ENCODE measurements around the gene CYP17A1.

DNA sequence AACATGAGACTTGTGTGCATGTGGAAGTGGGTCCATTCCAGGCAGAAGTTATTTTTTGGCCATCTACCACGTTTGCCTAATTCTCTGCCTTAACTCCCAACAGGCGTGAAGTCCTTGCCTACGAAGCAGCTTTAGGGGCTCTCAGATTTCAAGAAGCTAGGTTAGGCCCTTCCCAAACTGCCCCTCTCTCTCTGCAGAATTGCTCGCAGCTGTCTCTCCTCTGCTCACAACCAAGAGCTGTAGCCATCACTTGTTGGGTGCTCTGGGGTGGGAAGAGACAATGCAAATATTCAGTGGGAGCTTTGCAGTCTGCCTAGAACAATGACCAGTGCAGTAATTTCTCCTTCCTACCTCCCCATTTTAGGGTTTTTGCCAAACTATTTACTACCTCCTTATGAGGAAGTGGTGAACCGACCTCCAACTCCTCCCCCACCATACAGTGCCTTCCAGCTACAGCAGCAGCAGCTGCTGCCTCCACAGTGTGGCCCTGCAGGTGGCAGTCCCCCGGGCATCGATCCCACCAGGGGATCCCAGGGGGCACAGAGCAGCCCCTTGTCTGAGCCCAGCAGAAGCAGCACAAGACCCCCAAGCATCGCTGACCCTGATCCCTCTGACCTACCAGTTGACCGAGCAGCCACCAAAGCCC, 24.9 kb downstream of the CYP17A1 start:
- TF ChIP-seq, protein P1, sequence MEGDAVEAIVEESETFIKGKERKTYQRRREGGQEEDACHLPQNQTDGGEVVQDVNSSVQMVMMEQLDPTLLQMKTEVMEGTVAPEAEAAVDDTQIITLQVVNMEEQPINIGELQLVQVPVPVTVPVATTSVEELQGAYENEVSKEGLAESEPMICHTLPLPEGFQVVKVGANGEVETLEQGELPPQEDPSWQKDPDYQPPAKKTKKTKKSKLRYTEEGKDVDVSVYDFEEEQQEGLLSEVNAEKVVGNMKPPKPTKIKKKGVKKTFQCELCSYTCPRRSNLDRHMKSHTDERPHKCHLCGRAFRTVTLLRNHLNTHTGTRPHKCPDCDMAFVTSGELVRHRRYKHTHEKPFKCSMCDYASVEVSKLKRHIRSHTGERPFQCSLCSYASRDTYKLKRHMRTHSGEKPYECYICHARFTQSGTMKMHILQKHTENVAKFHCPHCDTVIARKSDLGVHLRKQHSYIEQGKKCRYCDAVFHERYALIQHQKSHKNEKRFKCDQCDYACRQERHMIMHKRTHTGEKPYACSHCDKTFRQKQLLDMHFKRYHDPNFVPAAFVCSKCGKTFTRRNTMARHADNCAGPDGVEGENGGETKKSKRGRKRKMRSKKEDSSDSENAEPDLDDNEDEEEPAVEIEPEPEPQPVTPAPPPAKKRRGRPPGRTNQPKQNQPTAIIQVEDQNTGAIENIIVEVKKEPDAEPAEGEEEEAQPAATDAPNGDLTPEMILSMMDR (IDR thresholded peaks at IDR 0.05): no peak
- no peak for TF ChIP-seq POLR2A (IDR thresholded peaks at IDR 0.05)
